Mammary epithelial cell (primary cell): ENCODE measurements around the gene TIMM50.

Experiments
- CTCF ChIP-seq, 2 donors: IDR thresholded peaks in 1 of 2; conservative IDR thresholded peaks in 1 of 2; 2 replicates each; pipeline ENCODE4 v1.5.1; 2011 to 2012; ENCODE audit warnings: inconsistent platforms in 2 of 2, low read length in 2 of 2, mild to moderate bottlenecking in 2 of 2, control low read depth in 1 of 2, low read depth in 1 of 2; ENCODE audit not compliant: insufficient read depth in 1 of 2; ENCODE audit errors: extremely low read depth in 1 of 2
- EZH2 ChIP-seq: IDR thresholded peaks from 2 replicates; pipeline ENCODE4 v1.6.1; 2012; ENCODE audit warnings: low read length, inconsistent platforms, borderline replicate concordance

- no peak for TF ChIP-seq CTCF (conservative IDR thresholded peaks at IDR 0.05 in 1 of 2, IDR thresholded peaks at IDR 0.05 in 1 of 2; ENCODE audit: extremely low read depth in 1 of 2, insufficient read depth in 1 of 2, low read depth in 1 of 2, low read length in 2 of 2)
- TF ChIP-seq EZH2, result no peak
Observed at GRCh38 chr19:39470724-39471339, 9.8 kb upstream of the TIMM50 start.
